Esophagus muscularis mucosa (tissue), 4 donors: ENCODE results near the gene AFF1.

Experiments
- CTCF ChIP-seq, 3 experiments: fragments of 200-600 bp in 2 of 3; fragments of 450-650 bp in 1 of 3; sonication (generic) in 2 of 3; IDR thresholded peaks; one replicate each; pipeline ENCODE4 v1.5.1; 2017 to 2019; ENCODE audit warnings: antibody characterized with exemption in 3 of 3, mild to moderate bottlenecking in 2 of 3, moderate library complexity in 1 of 3
- EP300 ChIP-seq: sonication (generic); formaldehyde crosslinking; IDR thresholded peaks from one replicate; pipeline ENCODE4 v1.6.1; 2017; ENCODE audit warnings: antibody characterized with exemption
- POLR2A ChIP-seq: fragments of 450-650 bp; IDR thresholded peaks from one replicate; pipeline ENCODE4 v1.6.1; 2017; ENCODE audit warnings: antibody characterized with exemption, moderate library complexity, mild to moderate bottlenecking, low read depth

- TF ChIP-seq EP300 = no peak
- TF ChIP-seq CTCF (IDR thresholded peaks at IDR 0.05) = no peak
- TF ChIP-seq POLR2A = no peak
These were observed 55.7 kb downstream of the AFF1 start for GRCh38 chr4:86990510-86990909.
